WERI-Rb-1 (cell line): ENCODE results near the gene ITFG1.
"Not testable (repeated sequence)": the region's sequence is repeated elsewhere in the genome, so short reads cannot be mapped to it uniquely, and the experiment has no call there.

Source experiments
- DNase-seq: peaks from one replicate; pipeline ENCODE4 v3.0.0-alpha.2; 2020
- H3K27ac ChIP-seq: fragments of 250-450 bp; sonication (Bioruptor Pico); 2 replicates; pipeline ENCODE4 v1.5.1; 2020; ENCODE audit warnings: mild to moderate bottlenecking, moderate library complexity
- H3K27me3 ChIP-seq: fragments of 250-450 bp; sonication (Bioruptor Pico); 2 replicates; pipeline ENCODE4 v1.5.1; 2021; ENCODE audit warnings: mild to moderate bottlenecking, low read depth, moderate library complexity; ENCODE audit not compliant: insufficient read depth, severe bottlenecking
- H3K36me3 ChIP-seq: fragments of 250-450 bp; sonication (Bioruptor Pico); 2 replicates; pipeline ENCODE4 v1.5.1; 2020; ENCODE audit warnings: mild to moderate bottlenecking, moderate library complexity
- H3K4me3 ChIP-seq: 2 replicates; pipeline ENCODE4 v1.5.1; 2011; ENCODE audit warnings: low read depth, mild to moderate bottlenecking, control low read depth, low read length
- H3K9me3 ChIP-seq: fragments of 250-450 bp; sonication (Bioruptor Pico); 2 replicates; pipeline ENCODE4 v1.5.1; 2021; ENCODE audit warnings: mild to moderate bottlenecking, moderate library complexity; ENCODE audit not compliant: severe bottlenecking
- CTCF ChIP-seq: IDR thresholded peaks from 2 replicates; pipeline ENCODE4 v1.5.1; 2011; ENCODE audit warnings: low read depth, mild to moderate bottlenecking, control low read depth, inconsistent platforms, low read length

ITFG1 gene

DNA sequence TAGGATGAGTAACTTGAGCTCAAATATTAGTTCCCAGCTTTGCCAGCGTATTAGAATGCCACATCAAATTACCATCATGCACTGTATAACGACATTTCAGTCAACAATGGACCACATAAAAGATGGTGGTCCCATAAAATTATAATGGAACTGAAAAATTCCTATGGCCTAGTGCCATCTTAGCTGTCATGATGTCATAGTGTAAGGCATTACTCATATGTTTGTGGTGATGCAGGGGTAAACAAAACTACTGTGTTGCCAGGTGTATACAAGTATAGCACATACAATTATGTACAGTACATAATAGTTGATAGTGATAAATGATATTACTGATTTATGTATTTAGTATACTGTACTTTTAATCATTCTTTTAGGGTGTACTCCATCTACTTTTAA, 262.7 kb downstream of the ITFG1 start:
- no peak overlapping the region for H3K4me3 ChIP-seq
- H3K9me3 ChIP-seq = no peaks in the 10 kb centered on the region
- no peak for TF ChIP-seq CTCF
- H3K36me3 ChIP-seq = no peaks in the 10 kb centered on the region
- H3K27ac ChIP-seq = no peak overlapping the region
- DNase-seq = no peak
- H3K27me3 ChIP-seq = no peaks in the 10 kb centered on the region

DNA sequence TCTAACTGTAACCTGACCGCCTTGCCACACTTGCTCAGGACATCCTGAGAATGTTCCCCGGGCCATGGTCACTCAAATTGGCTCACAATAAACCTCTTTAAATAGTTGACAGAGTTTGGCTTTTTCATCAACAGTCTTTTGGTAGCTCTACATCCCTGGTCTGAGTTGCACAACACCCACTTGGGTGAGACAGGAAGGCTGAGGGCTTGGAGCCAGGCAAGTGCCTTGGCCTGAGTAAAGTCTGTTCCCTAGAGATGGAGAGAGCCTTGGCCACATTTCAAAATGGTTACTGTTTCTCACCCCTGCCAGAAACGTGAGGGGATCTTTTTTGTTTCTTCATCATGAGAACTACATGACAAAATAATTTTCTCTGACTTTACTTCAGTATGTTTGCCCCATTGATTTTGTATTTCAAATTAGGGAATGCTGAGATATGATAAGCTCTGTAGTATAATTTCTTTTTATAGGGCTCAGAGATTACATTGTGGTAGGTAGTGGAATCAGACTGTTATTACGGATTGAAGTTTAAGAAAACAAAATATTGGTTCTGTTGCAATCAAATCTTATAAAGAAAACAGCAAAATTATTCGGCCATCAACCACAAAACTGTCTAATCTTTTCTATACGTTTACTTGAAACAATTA, 263.2 kb downstream of the ITFG1 start:
- DNase-seq = no peak
- Histone ChIP-seq H3K27me3 (no peaks in the 10 kb centered on the region), H3K4me3 (no peak overlapping the region), H3K27ac (no peak overlapping the region), H3K9me3 (no peaks in the 10 kb centered on the region), H3K36me3 (no peaks in the 10 kb centered on the region)
- no peak for TF ChIP-seq CTCF

GRCh38 chr16:47196457-47196856, 264.4 kb downstream of the ITFG1 start:
- no peaks in the 10 kb centered on the region for H3K27me3 ChIP-seq

DNA sequence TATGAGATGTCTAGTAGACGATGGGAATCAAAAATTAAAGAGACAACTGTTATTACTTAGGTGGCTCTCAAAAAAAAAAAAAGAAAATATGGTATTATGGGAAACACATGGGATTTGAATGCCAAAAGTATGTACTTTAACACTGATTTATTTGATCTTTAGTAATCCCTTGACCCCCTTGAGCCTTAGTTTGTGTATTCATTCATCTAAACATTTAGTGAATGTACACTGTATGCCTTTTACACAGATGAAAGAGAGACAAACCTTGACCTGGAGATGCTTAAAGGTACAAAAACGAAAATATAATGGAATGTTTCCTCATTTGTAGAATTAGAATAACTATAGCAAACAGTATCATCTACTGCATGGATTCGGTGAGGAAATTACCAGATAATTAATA, 278.5 kb downstream of the ITFG1 start:
- no peak for TF ChIP-seq CTCF
- Histone ChIP-seq H3K27me3 (no peaks in the 10 kb centered on the region), H3K4me3 (no peak overlapping the region), H3K9me3 (no peaks in the 10 kb centered on the region), H3K27ac (no peak overlapping the region), H3K36me3 (no peaks in the 10 kb centered on the region)
- no peak for DNase-seq

More at GRCh38 chr16:47196457-47196856, 264.4 kb downstream of the ITFG1 start:
- Histone ChIP-seq H3K27ac (no peak overlapping the region), H3K9me3 (no peaks in the 10 kb centered on the region), H3K4me3 (no peak overlapping the region), H3K36me3 (no peaks in the 10 kb centered on the region)
- no peak for TF ChIP-seq CTCF
- no peak for DNase-seq

DNA sequence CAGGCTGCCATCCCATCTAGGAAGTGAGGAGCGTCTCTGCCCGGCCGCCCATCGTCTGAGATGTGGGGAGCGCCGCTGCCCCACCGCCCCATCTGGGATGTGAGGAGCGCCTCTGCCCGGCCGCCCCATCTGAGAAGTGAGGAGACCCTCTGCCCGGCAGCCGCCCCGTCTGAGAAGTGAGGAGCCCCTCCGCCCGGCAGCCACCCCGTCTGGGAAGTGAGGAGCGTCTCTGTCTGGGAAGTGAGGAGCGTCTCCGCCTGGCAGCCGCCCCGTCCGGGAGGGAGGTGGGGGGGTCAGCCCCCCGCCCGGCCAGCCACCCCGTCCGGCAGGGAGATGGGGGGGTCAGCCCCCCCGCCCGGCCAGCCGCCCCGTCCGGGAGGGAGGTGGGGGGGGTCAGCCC, 279.8 kb downstream of the ITFG1 start:
- not testable (repeated sequence) for H3K27ac ChIP-seq, DNase-seq, H3K9me3 ChIP-seq, H3K27me3 ChIP-seq, H3K36me3 ChIP-seq, H3K4me3 ChIP-seq

DNA sequence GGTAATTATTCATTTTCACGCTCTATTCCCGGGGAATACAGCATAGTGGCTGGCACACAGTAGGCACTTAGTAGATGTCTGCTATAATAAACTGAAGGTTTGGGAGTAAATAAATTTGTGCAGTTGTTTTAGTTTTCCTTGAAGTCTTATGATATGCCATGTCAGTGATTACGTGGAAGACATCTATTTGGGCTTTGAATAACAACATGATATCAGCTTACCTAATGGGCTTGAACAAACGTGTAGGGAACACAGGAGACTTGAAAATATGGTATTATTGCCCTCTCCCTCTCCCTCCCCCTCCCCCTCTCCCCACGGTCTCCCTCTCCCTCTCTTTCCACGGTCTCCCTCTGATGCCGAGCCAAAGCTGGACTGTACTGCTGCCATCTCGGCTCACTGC, 280.8 kb downstream of the ITFG1 start:
- H3K4me3 ChIP-seq = no peak overlapping the region
- no peaks in the 10 kb centered on the region for H3K36me3 ChIP-seq
- TF ChIP-seq CTCF = no peak
- H3K9me3 ChIP-seq = no peaks in the 10 kb centered on the region
- H3K27me3 ChIP-seq = no peaks in the 10 kb centered on the region
- DNase-seq = no peak
- H3K27ac ChIP-seq = no peak overlapping the region
